Stimulated activated CD4-positive, alpha-beta T cell treated with anti-CD3 and anti-CD28 coated beads, Interleukin-4, amount 100 ng/mL, for 4 hours (primary cell): ENCODE data around the gene DCLRE1B.

Experiments
- DNase-seq, 2 experiments: peaks; one replicate each; pipeline ENCODE4 v3.0.0-alpha.2; 2020

The DCLRE1B gene

DNA sequence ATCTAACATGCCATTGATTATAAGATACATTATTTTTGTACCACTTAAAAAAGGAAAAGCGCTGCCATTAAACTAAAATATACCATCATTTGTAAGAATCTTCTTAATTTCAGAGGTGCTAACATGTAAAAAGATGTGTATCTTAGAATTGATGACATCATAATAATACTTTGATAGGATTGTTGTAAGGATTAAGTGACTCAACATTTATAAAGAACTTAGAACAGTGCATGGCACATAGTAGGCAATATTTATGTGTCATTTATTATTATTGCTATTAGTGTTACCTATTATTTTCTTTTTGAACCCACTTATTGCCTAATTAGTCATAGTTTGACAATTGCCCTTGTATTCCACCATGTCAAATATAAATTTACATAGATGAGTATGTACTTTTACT is 45.8 kb downstream of the DCLRE1B start:
- DNase-seq, result no peak

DNA sequence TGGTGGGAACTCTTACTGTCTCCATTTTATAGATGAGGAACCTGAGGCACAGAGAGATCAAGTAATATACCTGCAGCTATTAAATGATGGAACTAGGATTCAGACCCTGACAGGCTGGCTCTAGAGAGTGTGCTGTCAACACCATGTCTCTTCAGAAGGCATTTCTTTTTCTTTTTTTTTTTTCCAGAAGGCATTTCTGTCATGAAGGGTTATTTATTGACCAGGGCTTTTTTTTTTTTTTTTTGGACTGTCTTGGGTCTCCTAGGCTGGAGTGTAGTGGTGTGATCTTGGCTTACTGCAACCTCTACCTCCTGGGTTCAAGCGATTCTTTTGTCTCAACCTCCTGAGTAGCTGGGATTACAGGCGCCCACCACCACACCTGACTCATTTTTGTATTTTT is 46.6 kb downstream of the DCLRE1B start:
- DNase-seq, result no peak

DNA sequence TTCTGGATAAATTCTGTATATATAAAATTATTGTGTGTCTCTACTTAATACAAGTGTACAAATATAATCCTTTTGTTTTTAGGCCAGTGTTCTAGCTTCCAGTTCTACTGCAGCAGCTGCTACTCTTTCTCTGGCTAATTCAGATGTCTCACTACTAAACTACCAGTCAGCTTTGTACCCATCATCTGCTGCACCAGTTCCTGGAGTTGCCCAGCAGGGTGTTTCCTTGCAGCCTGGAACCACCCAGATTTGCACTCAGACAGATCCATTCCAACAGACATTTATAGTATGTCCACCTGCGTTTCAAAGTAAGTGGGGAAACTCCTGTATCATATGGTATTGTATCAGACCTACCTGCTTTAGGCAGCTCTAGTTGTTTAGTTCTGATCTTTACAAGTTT is 52.9 kb downstream of the DCLRE1B start:
- no peak for DNase-seq

DNA sequence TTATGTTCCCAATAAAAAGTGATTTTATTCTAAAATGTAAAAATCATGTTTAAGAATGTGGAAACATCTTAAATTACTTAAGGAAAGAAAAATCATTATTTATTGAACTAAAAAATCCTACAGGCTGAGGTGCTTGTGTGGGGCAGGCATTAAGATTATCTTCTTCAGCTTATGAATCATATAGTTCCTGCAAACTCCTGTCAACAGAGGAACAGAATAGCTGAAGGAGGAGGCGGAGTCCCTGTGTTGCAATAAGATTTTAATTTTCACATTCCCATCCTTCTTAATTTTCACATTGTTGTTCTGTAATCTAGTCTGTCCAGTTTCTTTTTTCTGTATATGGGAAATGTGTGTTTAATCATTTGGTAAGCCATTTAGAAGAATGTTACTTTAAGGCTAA is 53.6 kb downstream of the DCLRE1B start:
- DNase-seq, result no peak

DNA sequence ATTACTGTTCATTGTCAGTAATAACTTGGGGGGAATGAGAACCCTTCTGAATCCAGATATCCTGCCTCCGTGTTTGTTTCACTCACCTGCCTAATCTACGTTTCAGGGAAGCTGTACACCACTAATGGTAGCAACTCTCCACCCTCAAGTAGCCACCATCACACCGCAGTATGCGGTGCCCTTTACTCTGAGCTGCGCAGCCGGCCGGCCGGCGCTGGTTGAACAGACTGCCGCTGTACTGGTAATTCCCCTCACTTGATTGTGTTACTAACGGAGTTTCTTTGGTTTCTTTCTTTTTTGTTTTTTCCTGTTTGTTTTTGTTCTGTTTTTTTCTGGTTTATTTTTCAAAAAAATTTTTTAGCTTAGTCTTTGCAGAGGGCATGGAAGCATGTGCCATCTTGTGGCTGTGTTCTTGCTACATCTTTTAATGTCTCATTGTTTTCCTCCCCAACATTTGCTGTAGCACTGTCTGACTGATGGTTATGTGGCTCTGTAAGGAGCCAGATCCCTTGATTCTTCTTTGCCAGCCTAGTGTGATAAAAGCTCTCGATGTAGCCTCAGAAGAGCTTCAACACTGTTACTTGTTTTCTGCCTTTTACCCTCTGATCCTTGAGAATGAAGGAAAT is 58.3 kb downstream of the DCLRE1B start:
- DNase-seq, result no peak
